ENCODE data around the gene FCER1G.

The FCER1G gene
- long read RNA-seq, result 0 reads

GRCh38 chr1:161215076-161215475, at the start of gene FCER1G:
TSS of gene FCER1G (plus strand) at chr1:161215295. CDS start at chr1:161215322, 27 bp downstream.
- H3K27me3 ChIP-seq (ENCODE audit: insufficient read depth, poor library complexity, severe bottlenecking), result no peaks in the 10 kb centered on the region
- DNase-seq (ENCODE audit: low read depth in 1 of 2, low spot score in 1 of 2), result peak; percentile 91 to 93
- TF ChIP-seq GABPA (IDR thresholded peaks at IDR 0.05; ENCODE audit: low read depth) (no peak; the same call in 1 of the 2 replicates), SPI1 (IDR thresholded peaks at IDR 0.05; ENCODE audit: borderline replicate concordance, low read depth) (peak; percentile 55; the same call in 1 of the 2 replicates), POLR2AphosphoS5 (IDR thresholded peaks at IDR 0.05; ENCODE audit: low read depth) (peak; percentile 86)
- TF ChIP-seq, protein P1, sequence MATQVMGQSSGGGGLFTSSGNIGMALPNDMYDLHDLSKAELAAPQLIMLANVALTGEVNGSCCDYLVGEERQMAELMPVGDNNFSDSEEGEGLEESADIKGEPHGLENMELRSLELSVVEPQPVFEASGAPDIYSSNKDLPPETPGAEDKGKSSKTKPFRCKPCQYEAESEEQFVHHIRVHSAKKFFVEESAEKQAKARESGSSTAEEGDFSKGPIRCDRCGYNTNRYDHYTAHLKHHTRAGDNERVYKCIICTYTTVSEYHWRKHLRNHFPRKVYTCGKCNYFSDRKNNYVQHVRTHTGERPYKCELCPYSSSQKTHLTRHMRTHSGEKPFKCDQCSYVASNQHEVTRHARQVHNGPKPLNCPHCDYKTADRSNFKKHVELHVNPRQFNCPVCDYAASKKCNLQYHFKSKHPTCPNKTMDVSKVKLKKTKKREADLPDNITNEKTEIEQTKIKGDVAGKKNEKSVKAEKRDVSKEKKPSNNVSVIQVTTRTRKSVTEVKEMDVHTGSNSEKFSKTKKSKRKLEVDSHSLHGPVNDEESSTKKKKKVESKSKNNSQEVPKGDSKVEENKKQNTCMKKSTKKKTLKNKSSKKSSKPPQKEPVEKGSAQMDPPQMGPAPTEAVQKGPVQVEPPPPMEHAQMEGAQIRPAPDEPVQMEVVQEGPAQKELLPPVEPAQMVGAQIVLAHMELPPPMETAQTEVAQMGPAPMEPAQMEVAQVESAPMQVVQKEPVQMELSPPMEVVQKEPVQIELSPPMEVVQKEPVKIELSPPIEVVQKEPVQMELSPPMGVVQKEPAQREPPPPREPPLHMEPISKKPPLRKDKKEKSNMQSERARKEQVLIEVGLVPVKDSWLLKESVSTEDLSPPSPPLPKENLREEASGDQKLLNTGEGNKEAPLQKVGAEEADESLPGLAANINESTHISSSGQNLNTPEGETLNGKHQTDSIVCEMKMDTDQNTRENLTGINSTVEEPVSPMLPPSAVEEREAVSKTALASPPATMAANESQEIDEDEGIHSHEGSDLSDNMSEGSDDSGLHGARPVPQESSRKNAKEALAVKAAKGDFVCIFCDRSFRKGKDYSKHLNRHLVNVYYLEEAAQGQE (IDR thresholded peaks at IDR 0.05; ENCODE audit: insufficient replicate concordance, low read depth), result no peak
- peak within 1 kb of the TSS; percentile 62 for H3K4me3 ChIP-seq (replicated peaks; ENCODE audit: insufficient read depth, low read length)
- peak within 1 kb of the TSS; percentile 70 for H3K27ac ChIP-seq (replicated peaks)

GRCh38 chr1:161165742-161166668, 49.1 kb upstream of the FCER1G start, which contains the start of gene PPOX:
TSS of gene PPOX (plus strand) at chr1:161166426. CDS start at chr1:161166848, 422 bp downstream.
- no peaks in the 10 kb centered on the region for H3K27me3 ChIP-seq (ENCODE audit: insufficient read depth, poor library complexity, severe bottlenecking)
- TF ChIP-seq, protein P1 (IDR thresholded peaks at IDR 0.05; ENCODE audit: insufficient replicate concordance, low read depth), result no peak
- peak; percentile 70 for TF ChIP-seq POLR2AphosphoS5 (IDR thresholded peaks at IDR 0.05; ENCODE audit: low read depth)
- no peak for TF ChIP-seq GABPA (IDR thresholded peaks at IDR 0.05; ENCODE audit: low read depth)
- TF ChIP-seq CTCF (IDR thresholded peaks at IDR 0.05; ENCODE audit: insufficient read depth, low read length), result peak; percentile 22
- peak; percentile 21; the same call in 1 of the 2 replicates for TF ChIP-seq SPI1 (IDR thresholded peaks at IDR 0.05; ENCODE audit: borderline replicate concordance, low read depth)
- DNase-seq (ENCODE audit: low read depth in 1 of 2, low spot score in 1 of 2), result peak; percentile 89 to 99
- H3K27ac ChIP-seq (replicated peaks), result peak within 1 kb of the TSS; percentile 88
- H3K4me3 ChIP-seq (replicated peaks; ENCODE audit: insufficient read depth, low read length), result peak within 1 kb of the TSS; percentile 77

- Histone ChIP-seq H3K4me3 (replicated peaks; ENCODE audit: insufficient read depth, low read length) (peak overlapping the region; percentile 77), H3K27me3 (ENCODE audit: insufficient read depth, poor library complexity, severe bottlenecking) (no peaks in the 10 kb centered on the region), H3K27ac (replicated peaks) (peak overlapping the region; percentile 88)
- no peak for TF ChIP-seq CTCF (IDR thresholded peaks at IDR 0.05; ENCODE audit: insufficient read depth, low read length)
- DNase-seq (ENCODE audit: low read depth in 1 of 2, low spot score in 1 of 2), result peak in 1 of 2 experiments; percentile 15
These were observed 48.2 kb upstream of the FCER1G start for GRCh38 chr1:161166669-161167548.
